Smooth muscle cell (in vitro differentiated cells): Measurements from ENCODE around the gene GRIK4. TPM values are rescaled to one million over a fixed set of nuclear protein-coding genes. Genes with fewer than 3 reads are reported as not detected.

Experiments
- DNase-seq: peaks from one replicate; lab custom pipeline; 2025; ENCODE audit not compliant: unreplicated experiment; lab: John Stamatoyannopoulos, UW
- H2AFZ ChIP-seq: fragments of 200-600 bp; sonication (generic); 2 replicates; pipeline ENCODE4 v1.6.0; 2016; ENCODE audit warnings: antibody characterized with exemption, low read depth, mild to moderate bottlenecking
- H3F3A ChIP-seq: fragments of 200-600 bp; sonication (generic); 2 replicates; pipeline ENCODE4 v1.6.0; 2017; ENCODE audit warnings: antibody characterized with exemption, low read depth
- H3K27ac ChIP-seq: fragments of 200-600 bp; sonication (generic); 2 replicates; pipeline ENCODE4 v1.5.1; 2016; ENCODE audit warnings: low read depth, mild to moderate bottlenecking
- H3K27me3 ChIP-seq: fragments of 200-600 bp; sonication (generic); 2 replicates; pipeline ENCODE4 v1.6.1; 2016; ENCODE audit warnings: low read depth, mild to moderate bottlenecking
- H3K36me3 ChIP-seq: fragments of 200-600 bp; sonication (generic); 2 replicates; pipeline ENCODE4 v1.5.1; 2016; ENCODE audit warnings: low read depth
- H3K4me1 ChIP-seq: fragments of 200-600 bp; sonication (generic); 2 replicates; pipeline ENCODE4 v1.5.1; 2016; ENCODE audit warnings: low read depth
- H3K4me2 ChIP-seq: fragments of 200-600 bp; sonication (generic); 2 replicates; pipeline ENCODE4 v1.6.0; 2016; ENCODE audit warnings: mild to moderate bottlenecking
- H3K4me3 ChIP-seq: fragments of 200-600 bp; sonication (generic); 2 replicates; pipeline ENCODE4 v1.5.1; 2016; ENCODE audit warnings: mild to moderate bottlenecking
- H3K79me2 ChIP-seq: fragments of 200-600 bp; sonication (generic); 2 replicates; pipeline ENCODE4 v1.6.0; 2016; ENCODE audit warnings: low read depth, mild to moderate bottlenecking
- H3K9ac ChIP-seq: fragments of 200-600 bp; sonication (generic); 2 replicates; pipeline ENCODE4 v1.6.0; 2016; ENCODE audit warnings: low read depth
- H3K9me3 ChIP-seq: fragments of 200-600 bp; sonication (generic); replicated peaks from 2 replicates; pipeline ENCODE4 v1.5.1; 2016; ENCODE audit warnings: low read depth
- H4K20me1 ChIP-seq: fragments of 200-600 bp; sonication (generic); 2 replicates; pipeline ENCODE4 v1.6.0; 2016; ENCODE audit warnings: low read depth
- WGBS: methylation state at CpG from one replicate; pipeline ENCODE4 v1.1.7; 2016; ENCODE audit warnings: low lambda C conversion rate; 5-methylcytosine and 5-hydroxymethylcytosine counted together
- polyA plus RNA-seq: library from polyadenylated mRNA; unstranded; fragments of >200 nt; fragmentation: Nextera tagmentation; extraction: Ambion mirVana; gene quantifications from 2 replicates; pipeline ENCODE4 v1.2.1, GENCODE V29; 2016
- total RNA-seq: library from RNA; depleted of rRNA; stranded (reverse); fragments of >200 nt; gene quantifications from 2 replicates; pipeline ENCODE4 v1.2.3, GENCODE V29; 2014
- TF ChIP-seq, protein P1 (sequence below): fragments of 200-600 bp; sonication (generic); IDR thresholded peaks from 2 replicates; pipeline ENCODE4 v1.5.1; 2017; ENCODE audit warnings: borderline replicate concordance, mild to moderate bottlenecking, antibody characterized with exemption; ENCODE audit not compliant: insufficient read depth, poor library complexity, severe bottlenecking

The GRIK4 gene
- total and polyA plus RNA-seq, 2 experiments from 2014 or later: not detected

DNA sequence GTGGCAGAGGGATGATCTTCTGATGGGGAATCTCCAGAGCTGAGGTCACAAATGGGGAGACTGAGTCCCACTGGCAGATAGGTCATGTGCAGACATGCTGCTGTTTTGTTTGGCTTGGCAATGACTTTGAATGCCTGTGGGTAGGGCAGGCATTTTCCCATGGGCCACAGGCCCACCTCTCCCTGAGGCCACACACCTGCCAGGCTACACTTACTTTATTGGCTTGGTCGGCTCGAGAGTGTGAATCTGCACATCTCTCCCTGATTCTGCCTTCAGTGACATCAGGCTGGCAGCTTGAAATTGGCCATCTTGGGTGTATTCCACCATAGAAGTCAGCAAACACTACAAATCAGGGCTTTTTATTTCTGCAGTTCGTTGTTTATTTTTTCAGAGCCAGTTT is 91.5 kb downstream of the GRIK4 start:
- Histone ChIP-seq H3K36me3 (no peaks in the 10 kb centered on the region), H3K4me2 (no peak overlapping the region), H4K20me1 (no peaks in the 10 kb centered on the region), H3K79me2 (no peaks in the 10 kb centered on the region), H3K27me3 (no peaks in the 10 kb centered on the region), H3K4me3 (no peak overlapping the region), H2AFZ (no peak overlapping the region), H3K9ac (no peak overlapping the region), H3K27ac (no peak overlapping the region), H3K9me3 (no peaks in the 10 kb centered on the region), H3F3A (peaks cover 5% of the 10 kb centered on the region), H3K4me1 (no peaks in the 10 kb centered on the region)
- DNase-seq: no peak
- WGBS: 95% methylated on average over 3 of the region's 3 CpGs
- TF ChIP-seq, protein P1, sequence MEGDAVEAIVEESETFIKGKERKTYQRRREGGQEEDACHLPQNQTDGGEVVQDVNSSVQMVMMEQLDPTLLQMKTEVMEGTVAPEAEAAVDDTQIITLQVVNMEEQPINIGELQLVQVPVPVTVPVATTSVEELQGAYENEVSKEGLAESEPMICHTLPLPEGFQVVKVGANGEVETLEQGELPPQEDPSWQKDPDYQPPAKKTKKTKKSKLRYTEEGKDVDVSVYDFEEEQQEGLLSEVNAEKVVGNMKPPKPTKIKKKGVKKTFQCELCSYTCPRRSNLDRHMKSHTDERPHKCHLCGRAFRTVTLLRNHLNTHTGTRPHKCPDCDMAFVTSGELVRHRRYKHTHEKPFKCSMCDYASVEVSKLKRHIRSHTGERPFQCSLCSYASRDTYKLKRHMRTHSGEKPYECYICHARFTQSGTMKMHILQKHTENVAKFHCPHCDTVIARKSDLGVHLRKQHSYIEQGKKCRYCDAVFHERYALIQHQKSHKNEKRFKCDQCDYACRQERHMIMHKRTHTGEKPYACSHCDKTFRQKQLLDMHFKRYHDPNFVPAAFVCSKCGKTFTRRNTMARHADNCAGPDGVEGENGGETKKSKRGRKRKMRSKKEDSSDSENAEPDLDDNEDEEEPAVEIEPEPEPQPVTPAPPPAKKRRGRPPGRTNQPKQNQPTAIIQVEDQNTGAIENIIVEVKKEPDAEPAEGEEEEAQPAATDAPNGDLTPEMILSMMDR: no peak

DNA sequence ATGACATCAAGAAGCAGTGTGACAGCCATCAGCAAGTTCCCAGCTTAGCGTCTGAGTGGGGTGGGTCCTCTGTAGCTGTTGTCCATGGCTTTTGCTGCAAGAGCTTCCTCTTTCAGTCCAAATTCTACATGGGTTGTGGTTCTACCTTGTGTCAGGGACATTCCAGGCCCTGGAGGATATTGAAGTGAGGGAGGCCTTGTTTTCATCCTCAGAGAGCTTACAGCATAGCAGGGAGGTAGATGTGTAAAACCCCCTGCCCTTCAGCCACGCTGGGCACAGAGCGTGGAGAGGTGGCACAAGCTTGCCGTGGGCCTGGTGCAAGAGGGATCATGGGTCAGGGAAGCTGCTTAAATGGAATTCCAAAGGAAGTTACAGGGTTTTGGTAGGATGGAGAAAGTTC is 93.9 kb downstream of the GRIK4 start:
- TF ChIP-seq, protein P1: no peak
- H3K4me2 ChIP-seq: no peak overlapping the region
- no peak overlapping the region for H3K27ac ChIP-seq
- no peak for DNase-seq
- peaks cover 3% of the 10 kb centered on the region for H3K27me3 ChIP-seq
- no peak overlapping the region for H3K9ac ChIP-seq
- no peaks in the 10 kb centered on the region for H3K4me1 ChIP-seq
- no peaks in the 10 kb centered on the region for H3K36me3 ChIP-seq
- H3K79me2 ChIP-seq: no peaks in the 10 kb centered on the region
- no peaks in the 10 kb centered on the region for H4K20me1 ChIP-seq
- H3F3A ChIP-seq: no peaks in the 10 kb centered on the region
- no peaks in the 10 kb centered on the region for H3K9me3 ChIP-seq
- no peak overlapping the region for H2AFZ ChIP-seq
- WGBS: 93% methylated on average over 4 of the region's 4 CpGs
- no peak overlapping the region for H3K4me3 ChIP-seq

DNA sequence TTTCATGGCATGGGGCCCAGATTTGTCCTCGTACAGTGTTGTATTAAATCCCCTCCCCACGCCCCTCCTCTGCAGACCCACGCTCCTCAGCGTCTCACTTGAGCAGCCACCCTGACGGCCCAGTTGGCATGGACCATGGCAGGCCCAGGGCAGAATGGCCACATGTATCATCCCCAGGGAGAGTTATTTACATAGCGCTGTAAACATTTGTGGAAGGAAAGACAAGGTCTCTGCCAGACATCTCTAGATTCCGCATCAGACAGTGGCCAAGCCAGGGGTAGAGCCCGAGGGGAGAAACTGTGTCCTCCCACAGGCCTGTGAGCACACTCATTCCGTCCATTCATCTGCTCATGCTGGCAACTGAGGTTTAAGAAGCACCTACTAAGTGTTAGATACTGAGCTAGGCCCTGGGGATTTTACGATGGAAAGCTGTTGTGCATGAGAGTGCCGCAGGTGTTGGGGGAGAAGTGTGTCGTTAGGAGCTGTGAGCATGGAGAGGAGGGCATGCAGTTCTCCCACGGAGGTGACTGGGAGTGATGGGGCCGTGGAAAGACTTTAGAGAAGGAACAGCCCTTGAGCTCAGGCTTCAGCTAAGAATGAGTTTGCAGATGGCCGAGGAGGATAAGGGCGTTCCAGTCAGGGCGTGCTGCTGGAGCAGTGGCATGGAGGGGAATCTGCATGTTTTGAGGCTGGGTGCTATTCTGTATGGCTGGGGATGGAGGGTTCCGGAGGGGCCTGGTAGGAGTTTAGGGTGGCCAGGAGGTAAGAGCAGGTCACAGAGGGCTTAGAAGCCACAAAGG is 94.9 kb downstream of the GRIK4 start:
- Histone ChIP-seq H3K4me2 (no peak overlapping the region), H3K27ac (no peak overlapping the region), H4K20me1 (no peaks in the 10 kb centered on the region), H2AFZ (no peak overlapping the region), H3K36me3 (no peaks in the 10 kb centered on the region), H3K9me3 (no peaks in the 10 kb centered on the region), H3K27me3 (peaks cover 3% of the 10 kb centered on the region), H3K4me3 (no peak overlapping the region), H3K9ac (no peak overlapping the region), H3F3A (no peaks in the 10 kb centered on the region), H3K4me1 (no peaks in the 10 kb centered on the region), H3K79me2 (no peaks in the 10 kb centered on the region)
- 89% methylated on average over 18 of the region's 18 CpGs for WGBS
- no peak for DNase-seq
- TF ChIP-seq, protein P1: no peak

DNA sequence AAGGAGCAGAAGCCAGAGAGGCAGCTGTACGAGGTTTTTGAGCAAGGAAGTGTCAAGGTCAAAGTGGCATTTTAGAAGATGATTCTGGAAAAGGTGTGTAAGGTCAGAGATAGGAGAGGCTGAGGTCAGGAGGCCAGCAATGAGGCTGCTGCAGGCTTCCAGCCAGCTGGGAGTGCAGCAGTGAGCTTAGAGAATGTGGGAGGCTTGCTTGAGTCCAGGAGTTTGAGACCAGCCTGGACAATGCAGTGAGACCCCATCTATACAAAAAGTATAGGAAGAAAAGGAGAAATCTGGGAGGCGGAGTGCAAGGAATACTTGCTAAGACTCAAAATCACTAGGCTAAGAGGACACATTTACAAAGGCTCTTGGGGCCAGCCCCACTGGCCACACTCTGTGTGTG is 96.5 kb downstream of the GRIK4 start:
- Histone ChIP-seq H3K9me3 (no peaks in the 10 kb centered on the region), H3F3A (no peaks in the 10 kb centered on the region), H3K4me2 (no peak overlapping the region), H4K20me1 (no peaks in the 10 kb centered on the region), H2AFZ (no peak overlapping the region), H3K9ac (no peak overlapping the region), H3K36me3 (no peaks in the 10 kb centered on the region), H3K4me3 (no peak overlapping the region), H3K27ac (no peak overlapping the region), H3K4me1 (peaks cover under 1% of the 10 kb centered on the region), H3K79me2 (no peaks in the 10 kb centered on the region), H3K27me3 (peaks cover 3% of the 10 kb centered on the region)
- no peak for DNase-seq
- TF ChIP-seq, protein P1: no peak
- WGBS: 94% methylated on average over 2 of the region's 2 CpGs
